GM18861 (cell line): ENCODE results near the gene STH.

Source experiments
- ATAC-seq: cut with Tn5 transposase; IDR thresholded peaks from one replicate; pipeline ENCODE4 v1.9.1; 2021; ENCODE audit not compliant: unreplicated experiment

Gene STH

DNA sequence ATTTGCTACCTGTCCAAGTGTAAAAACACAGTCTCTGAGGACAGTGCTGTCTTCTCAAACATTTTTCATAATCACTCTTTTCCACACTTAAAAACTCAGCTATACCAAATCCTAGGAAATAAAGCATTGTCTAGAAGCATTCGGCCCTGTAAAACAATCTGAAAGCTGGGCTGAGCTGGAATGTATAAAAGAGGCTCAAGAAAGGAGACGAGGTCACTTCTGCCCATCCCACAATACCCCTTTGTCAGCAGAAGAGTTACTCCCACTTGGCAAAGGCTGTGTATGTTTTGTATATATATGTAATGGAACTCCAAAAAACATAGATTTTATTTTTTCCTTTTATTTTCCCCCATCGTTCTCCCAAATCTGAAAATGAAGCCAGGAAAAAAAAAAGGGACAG, 43.9 kb downstream of the STH start:
- ATAC-seq, result no peak

- ATAC-seq, result no peak
Measured at GRCh38 chr17:46043606-46044005, 44.6 kb downstream of the STH start.

DNA sequence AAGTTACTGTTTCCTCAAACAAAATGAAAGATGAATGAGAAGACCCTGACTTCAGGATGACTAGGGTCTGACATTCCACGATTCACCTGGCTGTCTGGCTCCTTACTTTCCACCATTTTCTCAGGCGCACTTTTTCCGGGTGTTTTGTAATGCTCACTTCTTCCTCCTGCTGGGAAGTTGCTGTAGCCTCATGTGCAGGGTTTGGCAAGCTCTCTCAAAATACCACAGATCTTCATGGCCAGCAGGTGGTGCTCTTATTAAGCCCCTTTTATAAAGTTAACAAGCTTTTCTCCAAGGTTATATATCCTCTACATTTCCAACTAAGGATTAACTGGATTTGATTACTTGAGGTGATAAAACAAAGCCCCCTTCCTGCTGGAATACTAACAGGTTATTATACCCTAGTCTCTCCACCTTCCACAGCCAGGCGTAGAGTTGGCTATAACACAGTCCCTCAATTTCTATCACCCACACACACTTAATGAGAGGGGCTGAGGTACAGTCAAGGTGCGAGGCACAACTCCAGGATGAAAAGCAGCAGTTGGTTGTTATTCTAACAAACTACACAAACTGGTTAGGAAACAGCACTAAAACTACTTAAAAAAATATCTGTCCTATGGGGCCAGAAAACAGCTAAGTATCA, 45.4 kb downstream of the STH start:
- ATAC-seq, result no peak

DNA sequence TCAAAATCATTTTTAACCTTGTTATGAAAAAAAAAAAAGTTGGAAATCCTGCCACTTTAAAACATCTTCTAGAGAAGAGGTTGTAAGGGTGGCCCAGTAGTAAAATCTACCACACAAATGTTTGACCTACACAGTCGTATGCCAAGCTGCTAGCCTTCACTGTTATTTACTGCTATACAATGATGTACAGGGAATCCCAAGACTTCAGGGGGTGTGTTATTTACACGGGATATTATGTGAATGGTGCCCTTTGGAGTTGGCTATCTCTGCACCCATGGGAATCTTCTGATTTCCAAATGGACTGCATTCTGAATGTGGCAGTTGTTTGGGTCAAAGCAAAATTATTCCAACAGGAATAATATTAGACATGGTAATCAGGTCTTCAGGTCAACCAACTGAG, 45.9 kb downstream of the STH start:
- ATAC-seq, result no peak

GRCh38 chr17:46045639-46046038, 46.6 kb downstream of the STH start:
- ATAC-seq, result no peak

- no peak for ATAC-seq
Measured at GRCh38 chr17:46046957-46047356, 47.9 kb downstream of the STH start.

DNA sequence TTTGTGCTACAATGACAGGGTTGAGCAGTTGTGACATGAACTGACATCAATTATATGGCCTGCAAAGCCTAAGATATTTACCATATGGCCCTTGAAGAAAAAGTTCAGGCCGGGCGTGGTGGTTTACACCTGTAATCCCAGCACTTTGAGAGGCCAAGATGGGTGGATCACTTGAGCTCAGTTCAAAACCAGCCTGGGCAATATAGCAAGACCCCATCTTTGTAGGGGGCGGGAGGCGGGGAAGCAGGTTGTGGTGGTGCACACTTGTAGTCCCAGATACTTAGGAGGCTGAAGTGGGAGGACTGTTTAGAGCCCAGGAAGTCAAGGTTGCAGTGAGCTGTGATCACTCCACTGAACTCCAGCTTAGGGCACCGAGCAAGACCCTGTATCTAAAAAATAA, 48.3 kb downstream of the STH start:
- ATAC-seq, result no peak

GRCh38 chr17:46047856-46048255, 48.8 kb downstream of the STH start:
- no peak for ATAC-seq
